Suppressor macrophage (primary cell): ENCODE data around the gene AIMP2.
"Not testable (repeated sequence)": the region's sequence is repeated elsewhere in the genome, so short reads cannot be mapped to it uniquely, and the experiment has no call there.

Experiments used
- DNase-seq, 4 experiments: peaks; one replicate each; pipeline ENCODE4 v3.0.0-alpha.2; 2020 to 2022
- total RNA-seq, 17 experiments: gene quantifications; one replicate each; lab custom pipeline; 2026; ENCODE audit warnings: mixed read lengths in 6 of 17, inconsistent platforms in 3 of 17; lab: John Stamatoyannopoulos, UW

The AIMP2 gene
- 12.2 to 39.8 (median 26.4) reads per million in 17 experiments for total RNA-seq

GRCh38 chr7:6008668-6009611 is at the start of gene AIMP2, which contains the start of gene PMS2:
Gene AIMP2, plus strand, starts transcription at chr7:6009272. Its CDS starts 92 bp downstream, at chr7:6009364.
Gene PMS2, minus strand, starts transcription at chr7:6009049. Its CDS starts 30 bp downstream, at chr7:6009019.
- peak; percentile 98 to 100 (median 99) for DNase-seq

GRCh38 chr7:5963205-5963604 is 45.9 kb upstream of the AIMP2 start:
- not testable (repeated sequence) for DNase-seq

GRCh38 chr7:5963810-5964209 is 45.3 kb upstream of the AIMP2 start:
- not testable (repeated sequence) for DNase-seq

- not testable (repeated sequence) for DNase-seq
Measured at GRCh38 chr7:5970347-5970911, 38.6 kb upstream of the AIMP2 start, which contains the start of gene RSPH10B. Gene RSPH10B, minus strand, starts transcription at chr7:5970689. Its CDS starts 3,573 bp downstream, at chr7:5967116.

GRCh38 chr7:5973580-5973979 is 35.5 kb upstream of the AIMP2 start:
- DNase-seq, result not testable (repeated sequence)

GRCh38 chr7:5979680-5980314 is 29.3 kb upstream of the AIMP2 start:
- not testable (repeated sequence) for DNase-seq

- not testable (repeated sequence) for DNase-seq
Measured at GRCh38 chr7:5987061-5987460, 22.0 kb upstream of the AIMP2 start.

GRCh38 chr7:5997210-5997808 is 11.8 kb upstream of the AIMP2 start:
- peak; percentile 68 to 87 (median 72) for DNase-seq

- no peak for DNase-seq
Measured at GRCh38 chr7:6007386-6007785, 1.7 kb upstream of the AIMP2 start.

GRCh38 chr7:6007835-6008590 is 1.1 kb upstream of the AIMP2 start:
- DNase-seq, result not testable (repeated sequence)

- not testable (repeated sequence) for DNase-seq
Measured at GRCh38 chr7:6010370-6010769, 1.3 kb downstream of the AIMP2 start.

- no peak for DNase-seq
Measured at GRCh38 chr7:6011541-6011940, 2.5 kb downstream of the AIMP2 start.

GRCh38 chr7:6012355-6013104 is 3.5 kb downstream of the AIMP2 start:
- no peak for DNase-seq

- no peak for DNase-seq
Measured at GRCh38 chr7:6015917-6016652, 7.0 kb downstream of the AIMP2 start.

GRCh38 chr7:6016653-6016966 is 7.5 kb downstream of the AIMP2 start:
- no peak for DNase-seq

- DNase-seq, result no peak
Measured at GRCh38 chr7:6020371-6021286, 11.6 kb downstream of the AIMP2 start.

GRCh38 chr7:6022707-6023106 is 13.6 kb downstream of the AIMP2 start:
- DNase-seq, result no peak

GRCh38 chr7:6023974-6024435 is 14.9 kb downstream of the AIMP2 start:
- DNase-seq, result peak in 3 of 4 experiments; percentile 16 to 33 (median 27)
